GM19397 (cell line): ENCODE data around the gene SCFD2.
"Not testable (repeated sequence)": the region's sequence is repeated elsewhere in the genome, so short reads cannot be mapped to it uniquely, and the experiment has no call there.

ENCODE experiments used
- ATAC-seq: cut with Tn5 transposase; IDR thresholded peaks from one replicate; pipeline ENCODE4 v1.9.1; 2021; ENCODE audit warnings: mild to moderate bottlenecking, moderate library complexity; ENCODE audit not compliant: unreplicated experiment

SCFD2 gene

GRCh38 chr4:52840531-52841370 lies 525.1 kb downstream of the SCFD2 start:
- ATAC-seq = no peak

- no peak for ATAC-seq
Measured at GRCh38 chr4:52838729-52839586, 526.9 kb downstream of the SCFD2 start.

- ATAC-seq = no peak
Measured at GRCh38 chr4:52837716-52838558, 527.9 kb downstream of the SCFD2 start.

- no peak for ATAC-seq
Measured at GRCh38 chr4:52836678-52837077, 529.2 kb downstream of the SCFD2 start.

- ATAC-seq = no peak
Measured at GRCh38 chr4:52836120-52836519, 529.7 kb downstream of the SCFD2 start.

- ATAC-seq = not testable (repeated sequence)
Measured at GRCh38 chr4:52834641-52835456, 531.0 kb downstream of the SCFD2 start.

- ATAC-seq = no peak
Measured at GRCh38 chr4:52833941-52834525, 531.8 kb downstream of the SCFD2 start.

GRCh38 chr4:52825460-52826090 lies 540.3 kb downstream of the SCFD2 start:
- ATAC-seq = no peak

GRCh38 chr4:52824603-52825459 lies 541.0 kb downstream of the SCFD2 start:
- no peak for ATAC-seq

- no peak for ATAC-seq
Measured at GRCh38 chr4:52824270-52824602, 541.6 kb downstream of the SCFD2 start.

GRCh38 chr4:52823702-52824092 lies 542.2 kb downstream of the SCFD2 start:
- no peak for ATAC-seq
